Uterus (tissue), 4 donors: ENCODE results near the gene MMEL1. TPM values are rescaled to one million over a fixed set of nuclear protein-coding genes. Genes with fewer than 3 reads are reported as not detected.

Experiments used
- DNase-seq, 2 donors: peaks; one replicate each; pipeline ENCODE4 v3.0.0-alpha.2; 2019 to 2020
- H3K27ac ChIP-seq, 2 donors: fragments of 200-600 bp; sonication (generic); 1 replicate in 1 of 2; 2 replicates in 1 of 2; pipeline ENCODE4 v1.5.1; 2016 to 2018
- H3K27me3 ChIP-seq, 2 donors: fragments of 200-600 bp; sonication (generic); one replicate each; pipeline ENCODE4 v1.5.1; 2018 to 2019; ENCODE audit warnings: control low read depth in 1 of 2
- H3K36me3 ChIP-seq, 2 donors: fragments of 200-600 bp; sonication (generic); one replicate each; pipeline ENCODE4 v1.5.1; 2019; ENCODE audit warnings: control low read depth in 1 of 2
- H3K4me1 ChIP-seq, 2 donors: fragments of 200-600 bp; sonication (generic); one replicate each; pipeline ENCODE4 v1.5.1; 2018 to 2019; ENCODE audit warnings: control low read depth in 1 of 2
- H3K4me3 ChIP-seq, 2 donors: fragments of 200-600 bp; sonication (generic); 1 replicate in 1 of 2; 2 replicates in 1 of 2; pipeline ENCODE4 v1.5.1; 2018 to 2019; ENCODE audit warnings: mild to moderate bottlenecking in 1 of 2
- H3K9me3 ChIP-seq, 2 donors: fragments of 200-600 bp; sonication (generic); one replicate each; pipeline ENCODE4 v1.5.1; 2019; ENCODE audit warnings: control low read depth in 1 of 2
- CTCF ChIP-seq, 4 experiments: fragments of 200-600 bp in 2 of 4; fragments of 450-650 bp in 2 of 4; sonication (generic) in 2 of 4; IDR thresholded peaks; one replicate each; pipeline ENCODE4 v1.5.1; 2016 to 2019; ENCODE audit warnings: antibody characterized with exemption in 4 of 4, mild to moderate bottlenecking in 2 of 4, moderate library complexity in 1 of 4
- POLR2A ChIP-seq, 2 donors: fragments of 450-650 bp; IDR thresholded peaks; one replicate each; pipeline ENCODE4 v1.6.1; 2016; ENCODE audit warnings: antibody characterized with exemption in 2 of 2, mild to moderate bottlenecking in 1 of 2, moderate library complexity in 1 of 2
- intact Hi-C: fragments of 100-400 bp; cut with DNase I; formaldehyde crosslinking; loops from one replicate; pipeline ENCODE4 v1.15.1; 2023; ENCODE audit warnings: low total_unique reads
- total RNA-seq, 4 donors: library from RNA; depleted of rRNA in 3 of 4; stranded (reverse); fragments of >200 nt in 3 of 4; gene quantifications; one replicate each; pipeline versions ENCODE4 v1.1.0 to v1.2.4, GENCODE V29; 2014 to 2023
- donor health status: DM: yes; HTN: yes; CAD: no.

Gene MMEL1
- total RNA-seq, 4 donors from 2014 or later: 2.6 to 4.8 TPM; not detected in 2

GRCh38 chr1:2593251-2593878 lies 39.5 kb downstream of the MMEL1 start:
- H3K4me1 ChIP-seq: no peaks in the 10 kb centered on the region
- intact Hi-C loops: no loop called here
- no peaks in the 10 kb centered on the region for H3K27me3 ChIP-seq
- peaks cover 0 to under 1% of the 10 kb centered on the region in 2 donors for H3K9me3 ChIP-seq
- H3K36me3 ChIP-seq: no peaks in the 10 kb centered on the region
- H3K4me3 ChIP-seq: no peak overlapping the region
- H3K27ac ChIP-seq: no peak overlapping the region
- TF ChIP-seq CTCF (IDR thresholded peaks at IDR 0.05) (no peak), POLR2A (IDR thresholded peaks at IDR 0.05) (no peak)
- DNase-seq: peak in 1 of 2 donors; percentile 11

GRCh38 chr1:2592672-2593071 lies 40.1 kb downstream of the MMEL1 start:
- Histone ChIP-seq H3K4me3 (no peak overlapping the region), H3K27me3 (no peaks in the 10 kb centered on the region), H3K9me3 (no peaks in the 10 kb centered on the region), H3K27ac (no peak overlapping the region), H3K36me3 (no peaks in the 10 kb centered on the region), H3K4me1 (no peaks in the 10 kb centered on the region)
- peak in 1 of 2 donors; percentile 12 for DNase-seq
- intact Hi-C loops: no loop called here
- TF ChIP-seq POLR2A (IDR thresholded peaks at IDR 0.05) (peak in 1 of 2 donors; percentile 11), CTCF (IDR thresholded peaks at IDR 0.05) (no peak)

GRCh38 chr1:2591581-2592261 lies 41.1 kb downstream of the MMEL1 start:
- Histone ChIP-seq H3K4me3 (no peak overlapping the region), H3K27ac (no peak overlapping the region), H3K4me1 (no peaks in the 10 kb centered on the region), H3K36me3 (no peaks in the 10 kb centered on the region), H3K27me3 (no peaks in the 10 kb centered on the region), H3K9me3 (no peaks in the 10 kb centered on the region)
- TF ChIP-seq CTCF (IDR thresholded peaks at IDR 0.05) (no peak), POLR2A (IDR thresholded peaks at IDR 0.05) (no peak)
- intact Hi-C loops: no loop called here
- peak in 1 of 2 donors; percentile 10 for DNase-seq

- Histone ChIP-seq H3K27me3 (no peaks in the 10 kb centered on the region), H3K9me3 (no peaks in the 10 kb centered on the region), H3K4me3 (no peak overlapping the region), H3K27ac (no peak overlapping the region), H3K36me3 (no peaks in the 10 kb centered on the region), H3K4me1 (no peaks in the 10 kb centered on the region)
- DNase-seq: no peak
- intact Hi-C loops: no loop called here
- TF ChIP-seq CTCF (IDR thresholded peaks at IDR 0.05) (no peak), POLR2A (IDR thresholded peaks at IDR 0.05) (no peak)
Measured at GRCh38 chr1:2591233-2591580, 41.6 kb downstream of the MMEL1 start.
